HG03039 (cell line): ENCODE results near the gene GRM7.

Experiments
- ATAC-seq: cut with Tn5 transposase; IDR thresholded peaks from one replicate; pipeline ENCODE4 v1.9.1; 2021; ENCODE audit warnings: mild to moderate bottlenecking, moderate library complexity; ENCODE audit not compliant: unreplicated experiment

The GRM7 gene

DNA sequence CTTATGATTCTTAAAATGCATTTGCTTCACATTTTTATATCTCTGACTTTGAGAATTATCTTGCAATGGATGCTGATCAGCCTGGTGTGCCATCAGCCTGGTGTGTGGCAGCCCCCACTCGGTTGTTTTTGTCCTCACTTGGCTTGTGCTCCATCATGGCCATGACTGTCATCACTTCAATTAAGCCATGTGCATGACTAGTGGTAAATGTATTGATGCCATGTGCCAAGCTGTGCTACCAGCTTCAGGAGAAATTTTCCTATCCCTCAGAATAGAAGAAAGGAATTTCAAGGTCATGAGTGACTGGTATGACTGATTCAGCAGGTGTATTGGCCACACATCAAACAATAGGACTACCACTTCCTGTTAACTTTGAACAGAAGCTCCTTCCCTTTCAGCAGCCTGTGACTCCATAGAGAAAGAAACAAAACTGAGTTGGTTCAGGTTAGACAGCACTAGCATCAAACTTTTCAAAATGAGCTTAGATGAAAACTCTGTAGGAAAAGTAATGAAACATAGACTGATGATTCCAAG is 251.7 kb downstream of the GRM7 start:
- ATAC-seq = no peak

DNA sequence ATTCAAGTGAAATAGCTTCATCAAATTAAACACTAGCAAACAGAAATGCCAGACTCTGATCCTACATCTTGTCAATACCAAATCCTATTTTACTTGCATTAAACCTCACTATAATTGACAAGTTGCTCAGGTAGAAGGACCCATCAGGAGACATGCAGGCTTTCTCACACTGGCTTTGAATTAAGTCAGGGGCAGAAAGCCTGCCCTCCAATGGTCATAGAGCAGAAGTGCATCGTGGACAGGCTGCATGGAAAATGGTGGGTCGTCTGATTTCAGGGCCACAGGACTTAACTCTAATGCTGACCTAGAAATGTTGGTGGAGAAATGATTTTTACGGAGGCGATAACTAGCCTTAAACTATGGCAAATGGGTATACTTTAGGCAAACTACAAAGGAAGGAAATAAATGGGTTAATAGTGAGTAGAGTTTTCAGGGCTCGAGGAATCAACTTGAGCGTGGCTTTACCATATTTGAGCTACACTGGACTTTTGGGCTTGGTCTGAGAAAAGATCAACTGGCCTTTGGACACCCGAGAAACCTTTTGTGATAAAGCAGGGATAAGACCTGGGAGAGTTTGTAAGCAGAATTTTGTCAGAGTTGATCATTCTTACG is 283.9 kb downstream of the GRM7 start:
- peak; percentile 62 for ATAC-seq

DNA sequence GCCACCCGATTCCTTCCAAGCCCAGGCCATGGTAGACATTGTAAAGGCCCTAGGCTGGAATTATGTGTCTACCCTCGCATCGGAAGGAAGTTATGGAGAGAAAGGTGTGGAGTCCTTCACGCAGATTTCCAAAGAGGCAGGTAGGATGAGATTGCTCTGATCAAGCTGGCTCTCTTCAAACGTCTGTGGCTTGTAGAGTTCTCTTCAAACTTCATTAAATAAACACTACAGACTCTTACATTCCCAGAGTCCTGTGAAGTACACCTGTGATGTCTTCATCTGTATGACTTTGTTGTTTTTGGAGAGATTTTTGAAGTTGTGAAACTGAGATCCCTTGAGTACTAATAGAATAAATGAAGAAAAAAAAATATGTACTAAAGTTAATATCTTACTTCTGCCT is 285.6 kb downstream of the GRM7 start:
- no peak for ATAC-seq

DNA sequence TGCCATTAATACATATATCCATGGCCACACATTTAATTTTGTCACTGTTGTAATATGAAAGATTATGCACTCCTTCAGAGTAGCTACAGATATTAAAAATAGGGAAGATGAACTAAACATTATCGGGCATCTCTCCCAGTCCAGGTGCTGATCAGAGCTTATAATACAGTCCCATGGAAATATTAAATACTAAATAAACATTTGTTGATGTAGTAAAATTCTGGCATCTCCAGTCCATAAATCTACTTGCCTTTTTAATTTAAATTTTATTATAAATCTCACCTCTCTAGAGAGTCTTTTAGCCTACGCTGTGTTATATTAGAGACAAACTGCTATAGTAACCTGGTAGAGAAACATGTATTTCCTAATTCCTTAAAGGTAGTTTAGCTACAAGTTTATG is 297.6 kb downstream of the GRM7 start:
- no peak for ATAC-seq

DNA sequence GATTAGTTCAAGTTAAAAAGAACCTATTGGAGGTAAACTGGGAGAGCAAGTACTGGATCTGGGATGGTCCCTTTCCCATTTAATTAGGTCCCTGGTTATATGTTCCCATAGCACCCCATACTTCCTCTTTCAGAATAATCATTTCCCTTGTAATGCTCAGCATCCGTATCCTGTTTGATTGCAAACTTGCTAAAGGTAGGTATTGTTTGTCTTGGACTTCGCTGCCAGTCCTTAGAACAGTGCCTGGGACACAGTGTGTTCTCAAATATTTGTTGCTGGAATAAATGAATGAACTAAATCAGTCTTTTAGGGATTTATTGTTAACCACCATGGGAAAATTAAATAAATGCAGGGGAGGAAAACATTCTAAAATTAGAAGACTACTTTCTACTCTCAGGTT is 299.8 kb downstream of the GRM7 start:
- ATAC-seq = no peak

DNA sequence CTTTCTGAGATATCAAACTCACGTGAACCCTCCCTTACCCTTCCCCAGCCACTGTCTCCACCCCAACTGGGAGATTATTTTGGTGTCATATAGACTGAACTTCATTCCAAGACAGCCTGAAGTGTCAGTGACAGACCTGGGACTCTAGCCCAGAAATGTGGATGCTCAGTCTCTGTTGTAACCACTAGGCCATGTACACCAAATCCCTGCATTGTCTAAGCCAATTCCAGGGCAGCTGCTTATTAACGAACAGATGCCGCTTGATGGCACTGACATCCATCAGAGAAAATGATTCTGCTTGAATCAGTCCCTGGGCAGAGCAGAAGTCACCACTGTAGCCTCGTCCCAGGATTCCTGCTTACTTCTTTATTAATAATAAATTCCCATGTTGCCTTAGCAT is 305.5 kb downstream of the GRM7 start:
- no peak for ATAC-seq

DNA sequence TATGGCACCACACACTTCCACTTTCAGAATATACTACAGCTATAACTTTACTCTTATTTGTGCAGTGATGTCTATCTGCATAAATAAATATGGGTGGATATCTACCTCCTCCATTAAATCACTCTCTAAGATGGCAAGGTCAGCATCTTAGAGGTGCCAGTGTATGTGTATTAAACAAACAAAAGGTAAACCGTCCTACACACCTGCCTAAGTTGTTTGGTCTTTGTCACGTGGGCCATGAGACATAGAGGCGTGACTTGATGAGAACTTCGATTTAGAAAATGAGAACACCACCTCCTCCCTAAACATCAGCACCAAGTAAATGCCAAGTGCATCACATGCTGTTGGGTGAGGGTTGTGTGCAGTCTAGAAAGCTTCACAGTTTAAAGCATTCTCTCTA is 310.6 kb downstream of the GRM7 start:
- ATAC-seq = no peak

DNA sequence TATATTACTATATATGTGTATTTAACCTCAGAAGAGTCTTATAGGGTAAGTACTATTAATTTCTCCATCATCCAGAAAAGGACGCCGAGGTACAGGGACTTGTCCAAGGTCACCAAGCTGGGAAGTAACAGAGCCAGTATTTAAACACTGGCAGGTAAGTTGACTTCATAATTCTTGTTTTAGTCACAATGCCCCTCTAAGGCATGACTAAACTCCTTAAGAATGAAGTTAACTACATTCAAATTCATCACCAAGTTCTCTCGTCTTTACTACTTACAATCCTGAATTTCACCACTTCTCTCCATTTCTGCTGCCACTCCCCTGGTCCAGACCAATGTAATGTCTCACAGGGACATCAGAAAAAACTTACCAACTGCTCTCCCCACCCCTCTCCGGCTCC is 312.1 kb downstream of the GRM7 start:
- no peak for ATAC-seq

DNA sequence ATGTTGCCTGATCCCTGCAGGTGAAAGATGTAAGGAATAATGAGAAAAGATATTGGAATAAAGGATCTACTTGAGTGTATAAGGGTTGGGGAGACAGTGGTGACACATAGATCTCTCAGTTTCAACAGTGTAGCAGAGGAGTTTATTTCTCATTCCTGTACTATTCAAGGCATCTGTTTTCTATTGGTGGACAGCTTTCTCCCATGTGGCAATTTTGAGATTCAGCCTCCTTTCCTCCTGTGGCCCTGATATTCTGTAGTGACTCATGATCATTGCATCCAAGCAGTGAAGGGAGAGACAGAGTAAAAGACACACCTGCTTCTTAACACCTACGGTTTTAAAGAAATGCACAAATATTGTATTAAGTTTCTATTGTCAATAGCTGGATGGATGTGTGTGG is 327.6 kb downstream of the GRM7 start:
- no peak for ATAC-seq

DNA sequence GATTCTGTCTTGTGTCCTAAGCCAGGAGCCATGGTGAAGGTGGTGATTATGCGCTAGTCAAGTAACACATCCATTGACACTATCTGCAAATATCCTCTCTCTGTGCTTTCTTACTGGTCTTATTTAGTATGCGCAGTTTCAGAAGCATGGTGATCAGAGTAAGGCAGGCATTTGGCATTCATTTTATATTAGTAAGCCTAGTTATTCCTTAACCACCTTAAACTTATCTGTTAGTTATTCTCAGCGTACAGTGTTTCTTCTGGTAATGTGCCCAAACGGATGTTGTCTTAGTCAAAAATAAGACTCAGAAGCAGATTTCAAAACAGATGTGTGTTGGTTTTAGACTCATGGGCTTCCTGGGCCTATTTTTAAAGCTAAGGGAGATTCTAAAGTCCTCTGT is 329.2 kb downstream of the GRM7 start:
- ATAC-seq = no peak

DNA sequence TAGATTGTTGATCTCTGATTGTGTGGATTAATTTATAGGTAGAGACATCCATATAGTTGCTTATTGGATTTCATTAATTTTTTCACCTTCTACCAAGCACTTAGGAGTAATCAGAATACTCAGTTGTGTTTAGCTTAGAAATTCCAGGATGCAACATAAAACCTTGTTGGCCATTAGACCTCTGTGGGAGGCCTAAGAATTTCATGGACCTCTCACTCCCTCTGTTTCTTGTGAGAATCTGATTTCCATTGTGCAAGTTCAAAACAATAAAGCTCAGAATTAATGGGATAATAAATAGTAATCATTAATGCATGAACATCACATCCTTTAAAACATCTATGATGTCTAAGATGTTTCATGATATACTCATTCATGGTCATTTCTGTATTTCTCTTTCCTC is 332.4 kb downstream of the GRM7 start:
- ATAC-seq = no peak

DNA sequence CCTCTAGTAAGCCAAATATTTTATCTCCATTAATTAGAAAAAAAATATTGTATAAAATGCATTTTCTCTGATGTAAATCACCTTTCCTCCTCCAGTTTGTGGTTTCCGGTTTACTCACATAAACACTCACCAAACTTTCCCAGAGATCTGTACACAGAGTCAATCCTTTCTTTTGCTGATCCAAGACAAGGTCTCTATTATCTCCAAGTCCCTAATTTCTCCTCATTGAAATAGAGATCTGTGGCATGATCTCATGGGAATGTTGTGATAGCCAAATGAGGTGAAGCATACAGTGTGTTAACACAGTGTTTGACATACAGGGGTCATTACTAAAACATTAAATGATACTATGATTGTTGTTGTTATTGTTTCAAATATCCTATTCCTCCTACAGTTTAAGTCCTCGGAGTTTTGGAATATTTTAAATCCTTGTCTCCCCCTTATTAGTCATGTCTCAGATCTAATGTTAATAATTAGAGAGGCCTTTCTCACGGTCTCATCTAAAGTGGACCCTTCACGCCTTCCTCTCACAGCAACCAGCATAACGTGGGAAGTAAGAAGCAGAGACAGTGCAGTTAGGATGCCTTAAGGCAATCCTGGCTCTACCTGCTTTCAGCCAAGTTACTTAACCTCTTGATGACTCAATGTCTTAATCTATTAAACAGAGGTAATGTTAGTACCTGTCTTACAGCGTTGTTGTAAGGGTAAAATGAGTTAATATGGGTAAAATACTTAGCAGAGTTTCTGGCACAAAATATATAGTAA is 333.3 kb downstream of the GRM7 start:
- no peak for ATAC-seq

DNA sequence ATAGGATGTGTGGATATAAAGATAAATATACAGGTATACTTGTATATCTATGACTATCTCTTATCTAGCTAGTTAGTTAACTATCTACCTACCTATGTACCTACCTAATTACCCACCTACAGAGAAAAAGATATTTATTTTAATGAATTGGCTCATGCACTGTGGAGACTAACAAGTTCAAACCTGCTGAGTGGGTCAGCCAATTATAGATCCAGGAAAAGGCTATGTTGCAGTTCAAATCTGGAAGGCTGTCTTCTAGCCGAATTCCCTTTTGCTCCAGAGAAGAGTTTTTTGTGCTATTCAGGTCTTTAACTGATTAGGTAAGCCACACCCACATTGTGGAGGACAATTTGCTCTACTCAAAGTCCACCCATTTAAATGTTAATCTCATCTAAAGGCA is 335.0 kb downstream of the GRM7 start:
- ATAC-seq = no peak

DNA sequence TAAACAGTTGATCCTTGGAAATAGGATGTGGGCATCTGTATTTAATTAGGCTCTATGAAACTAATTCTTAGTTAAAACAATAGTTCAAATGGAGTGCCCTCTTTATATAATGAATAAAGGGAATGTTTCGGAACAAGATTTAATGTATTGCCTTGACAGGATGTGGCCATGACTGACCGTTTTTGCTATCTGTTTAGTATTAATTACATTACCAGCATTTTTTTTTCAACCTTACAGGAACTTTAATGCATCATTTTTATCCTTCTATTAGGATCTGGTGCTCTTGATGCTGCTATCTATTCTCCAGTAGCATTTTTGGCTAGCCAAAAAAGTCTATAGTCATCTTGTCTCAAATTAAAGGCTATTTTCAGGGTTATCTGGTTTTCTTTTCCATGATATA is 340.9 kb downstream of the GRM7 start:
- no peak for ATAC-seq

DNA sequence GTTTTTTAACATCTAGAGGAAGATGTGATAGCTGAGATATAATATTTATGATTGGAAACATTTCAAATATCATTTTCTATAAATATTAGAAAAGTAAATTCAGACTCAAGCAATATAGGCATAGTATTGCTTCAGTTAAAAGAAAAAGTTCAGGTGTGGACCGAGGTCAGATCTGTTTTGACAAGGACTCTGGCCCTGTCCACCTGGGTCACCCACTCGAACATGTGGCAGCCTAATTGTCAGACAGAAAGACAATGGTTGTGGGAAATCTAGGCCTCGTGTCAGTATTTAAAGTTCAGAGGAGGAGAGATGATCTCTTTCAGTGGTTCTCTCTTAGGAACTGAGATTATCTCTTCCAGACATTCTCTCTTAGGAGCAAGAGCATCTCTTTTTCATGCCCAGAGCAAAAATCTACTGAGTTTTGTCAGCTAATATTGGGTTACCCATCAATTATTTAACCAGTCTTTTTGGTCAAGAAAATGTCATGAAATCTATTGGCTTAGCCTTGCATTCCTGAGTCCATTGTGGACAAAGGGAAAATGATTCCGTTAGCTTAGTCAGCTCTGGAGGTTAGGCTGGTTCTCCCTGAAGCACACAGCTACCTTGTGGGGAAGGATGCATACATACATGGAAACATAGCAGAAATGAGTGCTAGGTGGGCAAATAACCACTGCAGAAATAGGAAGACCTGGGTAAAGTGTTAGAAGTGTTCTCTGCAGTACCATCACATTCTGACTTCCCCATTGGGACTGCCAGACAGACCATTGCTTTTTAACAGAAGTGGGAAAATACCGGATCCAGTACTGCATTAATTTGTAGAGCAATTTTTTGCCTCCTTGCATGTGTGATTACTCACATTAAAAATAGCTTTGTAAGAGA is 343.3 kb downstream of the GRM7 start:
- no peak for ATAC-seq

DNA sequence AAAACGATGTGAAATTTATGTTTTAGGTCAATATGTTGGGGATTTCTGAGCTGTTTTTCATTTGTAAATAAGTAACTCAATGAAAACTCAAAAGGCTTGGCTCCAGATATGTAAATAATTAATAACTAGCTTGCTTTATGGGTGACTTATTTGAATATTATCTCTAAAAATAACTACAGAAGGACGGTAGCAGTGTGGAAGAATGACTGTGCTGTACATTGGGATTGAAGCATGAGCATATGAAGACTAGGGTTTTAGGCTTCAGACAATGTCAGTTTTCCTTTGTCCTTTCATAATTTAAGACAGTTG is 343.9 kb downstream of the GRM7 start:
- no peak for ATAC-seq

DNA sequence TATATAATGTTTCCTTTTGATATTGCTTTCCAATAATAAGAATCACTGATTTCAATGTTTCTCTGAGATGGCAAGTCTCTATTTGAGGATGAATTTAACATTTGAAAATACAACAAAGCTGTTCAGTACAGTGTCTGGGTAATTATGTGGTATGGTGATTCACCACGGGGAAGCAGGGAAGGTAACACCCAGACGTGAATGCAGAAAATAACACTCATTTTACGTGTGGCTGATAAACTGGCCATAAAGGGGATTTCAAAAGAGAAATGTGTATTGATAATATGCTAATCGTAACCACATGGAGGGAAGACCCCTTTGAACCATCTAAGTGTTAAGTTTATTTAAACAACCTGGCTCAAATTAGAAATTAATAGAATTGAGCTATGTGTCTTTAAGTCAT is 344.6 kb downstream of the GRM7 start:
- no peak for ATAC-seq

DNA sequence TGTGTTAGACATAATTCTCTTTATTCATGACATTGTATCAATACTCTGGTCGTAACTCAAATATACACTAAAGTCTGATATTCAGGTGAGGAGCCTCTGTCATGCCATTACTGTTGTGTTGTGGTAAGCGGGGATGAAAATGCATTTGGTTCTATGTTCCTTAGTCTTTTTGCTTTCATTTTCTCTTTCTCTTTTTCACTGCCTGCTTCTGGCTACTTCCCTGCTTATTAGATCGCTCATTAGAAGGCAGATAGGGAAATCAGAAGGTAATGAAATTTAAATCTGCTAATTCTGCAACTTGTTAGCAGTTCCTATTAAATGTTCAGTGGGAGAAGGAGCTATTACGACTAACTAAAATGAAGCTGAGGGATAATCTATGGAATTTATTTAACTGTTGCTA is 345.0 kb downstream of the GRM7 start:
- ATAC-seq = no peak

DNA sequence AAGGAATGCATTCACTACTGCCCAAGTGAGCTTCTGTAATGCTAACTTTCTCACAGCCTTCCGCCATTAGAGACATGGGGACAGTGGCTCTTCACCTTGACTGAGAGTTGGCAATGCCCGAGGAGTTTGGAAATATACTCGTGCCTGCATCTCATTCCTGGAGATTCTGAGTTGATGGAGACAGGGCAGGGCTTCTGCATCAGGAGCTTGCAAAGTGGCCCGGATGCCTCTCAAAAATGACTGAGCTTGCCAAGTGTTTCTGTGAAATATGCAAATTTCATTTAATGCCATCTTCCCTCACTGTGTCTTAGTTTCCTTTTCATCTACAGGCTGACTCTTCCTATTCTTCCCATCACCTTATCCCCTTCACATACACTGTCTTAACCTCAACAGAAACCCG is 346.2 kb downstream of the GRM7 start:
- ATAC-seq = no peak

DNA sequence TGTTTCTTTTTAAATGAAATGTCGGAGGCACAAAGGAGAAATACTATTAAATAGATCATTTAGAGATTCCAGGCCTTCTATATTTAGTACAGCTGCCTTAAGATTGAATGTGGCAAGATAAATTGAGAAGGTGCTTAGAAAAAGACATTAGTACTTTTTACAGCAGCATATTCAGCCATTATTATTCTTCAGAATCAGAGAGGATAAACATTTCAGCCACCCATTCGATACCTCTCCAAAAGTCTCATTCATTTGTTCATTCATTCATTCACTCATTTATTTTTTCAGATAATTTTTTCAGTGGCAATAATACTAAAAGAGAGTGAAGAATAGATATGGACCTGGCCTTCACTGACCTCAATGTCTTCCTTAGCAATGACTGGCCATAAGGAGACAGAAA is 347.0 kb downstream of the GRM7 start:
- ATAC-seq = no peak

DNA sequence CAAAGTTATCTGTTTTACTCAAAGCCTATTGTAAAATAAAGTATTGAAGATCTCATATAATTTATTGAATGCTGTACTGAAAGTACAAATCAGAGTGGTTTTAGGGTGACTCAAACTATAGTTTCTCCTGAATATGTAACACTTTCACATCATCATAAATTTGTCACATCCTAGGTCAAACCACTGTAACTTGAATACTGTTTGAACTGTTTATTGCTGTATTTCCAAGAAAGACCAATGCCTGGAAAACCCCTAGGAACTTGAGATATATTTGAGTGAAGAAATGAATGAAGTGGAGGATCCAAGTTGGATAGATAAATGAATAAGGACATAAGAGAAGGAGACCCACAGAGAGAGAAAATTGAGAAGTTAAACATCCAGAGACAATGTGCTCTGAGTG is 348.2 kb downstream of the GRM7 start:
- ATAC-seq = no peak

DNA sequence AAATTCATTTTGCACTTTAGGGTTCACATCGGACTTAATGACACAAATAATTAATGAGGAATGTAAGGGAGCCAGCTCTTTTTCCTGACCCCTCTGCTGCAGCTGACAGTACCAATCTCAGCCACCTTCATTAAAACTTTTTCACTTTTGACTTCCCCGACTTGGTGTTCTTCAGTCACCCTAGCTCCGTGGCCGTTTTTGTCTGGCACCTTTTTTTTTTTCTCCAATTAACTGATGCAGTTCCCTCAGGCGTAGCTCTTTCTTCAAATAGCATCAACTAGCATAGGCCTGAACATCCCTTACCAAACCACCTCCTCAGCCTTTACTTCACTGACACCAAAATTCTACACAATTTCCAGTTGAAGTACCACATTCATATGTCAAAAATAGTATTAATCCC is 350.8 kb downstream of the GRM7 start:
- ATAC-seq = no peak
